ENCODE data around the gene SLC66A1. TPM values are rescaled to one million over a fixed set of nuclear protein-coding genes. Genes with fewer than 3 reads are reported as not detected.

Gene SLC66A1
- total and polyA plus RNA-seq, 9 of the 15 experiments (the other 6 are each of a cell fraction or from before 2014, with no cell fraction given): 1.2 to 40.8 (median 18.6) TPM

DNA sequence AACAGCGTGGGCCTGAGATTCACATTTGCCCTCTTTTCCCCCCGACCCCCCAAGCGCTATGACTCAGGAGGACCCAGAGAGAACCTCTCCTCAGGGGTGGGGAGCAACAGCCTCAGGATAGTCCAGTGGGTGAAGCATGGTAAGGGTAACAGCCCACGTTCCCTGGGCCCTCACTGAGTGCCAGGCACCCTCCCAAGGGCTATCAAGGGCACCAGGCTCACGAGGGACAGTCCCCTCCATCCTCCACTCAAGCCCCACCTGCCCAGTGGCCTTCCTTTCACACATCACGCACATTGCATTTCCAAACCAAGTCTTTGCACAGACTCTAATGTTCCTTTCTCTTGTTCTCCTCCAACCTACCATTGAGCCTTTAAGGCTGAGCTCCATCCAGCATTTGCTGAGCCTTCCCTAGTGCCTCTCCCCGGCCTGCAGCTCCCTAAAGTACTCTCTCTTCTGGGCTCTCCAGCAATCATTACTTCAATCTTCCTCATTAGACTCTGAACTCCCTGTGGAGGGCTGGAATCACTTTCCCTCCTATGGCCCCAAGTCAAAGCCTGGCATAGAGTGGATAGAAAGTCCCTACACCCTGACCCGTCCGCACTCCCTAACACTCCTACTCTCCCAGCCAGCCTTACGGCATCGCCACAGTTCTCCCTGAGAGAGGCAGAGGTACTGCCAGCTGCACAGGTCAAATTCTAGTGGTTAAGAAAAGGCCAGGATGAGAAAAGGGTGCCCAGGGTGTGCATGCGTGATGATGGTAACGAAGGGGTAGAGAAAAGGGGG, 1.2 kb upstream of the SLC66A1 start:
- peaks cover 38 to 59% of the 10 kb centered on the region in 2 experiments for H3K4me1 ChIP-seq (replicated peaks in 1 of 2; ENCODE audit: control insufficient read depth in 2 of 2, insufficient read depth in 2 of 2, low read length in 2 of 2)
- CTCF ChIA-PET (ENCODE audit: low intra/inter-chr PET ratio): no interaction called here
- peak overlapping the region; percentile 95 to 97 for H3K9ac ChIP-seq (ENCODE audit: insufficient read depth in 1 of 2, low read depth in 2 of 2, low read length in 2 of 2)
- ATAC-seq (no peak), DNase-seq (ENCODE audit: extremely low read depth in 1 of 4, low spot score in 3 of 4) (peak in 1 of 4 experiments; percentile 38), FAIRE-seq (peak; percentile 55)
- POLR2A ChIA-PET: interaction anchor here (0.7 to 4.0 kb wide), 4 partner anchors 12 to 56 kb away, joined by 3 to 19 read pairs (median 5); no protein-coding TSS in a partner anchor
- WGBS (ENCODE audit: insufficient coverage, low coverage, missing lambda C conversion rate): 28% methylated on average over 12 of the region's 13 CpGs
- peak overlapping the region; percentile 75 for H3K4me2 ChIP-seq (ENCODE audit: insufficient read depth, low read length)
- in situ Hi-C loops (cut with MboI) (no loop called here), intact Hi-C loops (cut with micrococcal nuclease) (loop anchor here (5.0 kb wide), 1 partner anchor 59 kb away; the partner anchor contains the start of genes EMC1 and MRTO4)
- peak overlapping the region; percentile 5; the same call in 1 of the 3 replicates for H3K27ac ChIP-seq (ENCODE audit: extremely low read depth, low read depth, low read length)
- H3K79me2 ChIP-seq (ENCODE audit: control insufficient read depth, insufficient read depth, low read length): peaks cover 51% of the 10 kb centered on the region
- peaks cover 47% of the 10 kb centered on the region for H3K36me3 ChIP-seq (ENCODE audit: control insufficient read depth, insufficient read depth, low read length)
- TF ChIP-seq MTF1 (CRISPR knock-in tag; IDR thresholded peaks at IDR 0.05; ENCODE audit: borderline replicate concordance): no peak
- no peak for TF ChIP-seq THRAP3 (IDR thresholded peaks at IDR 0.05; ENCODE audit: borderline replicate concordance)
- TF ChIP-seq ZNF24 (IDR thresholded peaks at IDR 0.05): peak; percentile 54
- TF ChIP-seq LARP7 (IDR thresholded peaks at IDR 0.05): no peak
- 0 out of 2 replicates have a peak, but pooled peaks have one; percentile 46 for TF ChIP-seq MIER1 (IDR thresholded peaks at IDR 0.05; ENCODE audit: low read depth)
- TF ChIP-seq, protein P1, sequence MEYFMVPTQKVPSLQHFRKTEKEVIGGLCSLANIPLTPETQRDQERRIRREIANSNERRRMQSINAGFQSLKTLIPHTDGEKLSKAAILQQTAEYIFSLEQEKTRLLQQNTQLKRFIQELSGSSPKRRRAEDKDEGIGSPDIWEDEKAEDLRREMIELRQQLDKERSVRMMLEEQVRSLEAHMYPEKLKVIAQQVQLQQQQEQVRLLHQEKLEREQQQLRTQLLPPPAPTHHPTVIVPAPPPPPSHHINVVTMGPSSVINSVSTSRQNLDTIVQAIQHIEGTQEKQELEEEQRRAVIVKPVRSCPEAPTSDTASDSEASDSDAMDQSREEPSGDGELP (CRISPR knock-in tag; IDR thresholded peaks at IDR 0.05; ENCODE audit: borderline replicate concordance): 0 out of 2 replicates have a peak, but pooled peaks have one; percentile 14
- TF ChIP-seq, protein P2, sequence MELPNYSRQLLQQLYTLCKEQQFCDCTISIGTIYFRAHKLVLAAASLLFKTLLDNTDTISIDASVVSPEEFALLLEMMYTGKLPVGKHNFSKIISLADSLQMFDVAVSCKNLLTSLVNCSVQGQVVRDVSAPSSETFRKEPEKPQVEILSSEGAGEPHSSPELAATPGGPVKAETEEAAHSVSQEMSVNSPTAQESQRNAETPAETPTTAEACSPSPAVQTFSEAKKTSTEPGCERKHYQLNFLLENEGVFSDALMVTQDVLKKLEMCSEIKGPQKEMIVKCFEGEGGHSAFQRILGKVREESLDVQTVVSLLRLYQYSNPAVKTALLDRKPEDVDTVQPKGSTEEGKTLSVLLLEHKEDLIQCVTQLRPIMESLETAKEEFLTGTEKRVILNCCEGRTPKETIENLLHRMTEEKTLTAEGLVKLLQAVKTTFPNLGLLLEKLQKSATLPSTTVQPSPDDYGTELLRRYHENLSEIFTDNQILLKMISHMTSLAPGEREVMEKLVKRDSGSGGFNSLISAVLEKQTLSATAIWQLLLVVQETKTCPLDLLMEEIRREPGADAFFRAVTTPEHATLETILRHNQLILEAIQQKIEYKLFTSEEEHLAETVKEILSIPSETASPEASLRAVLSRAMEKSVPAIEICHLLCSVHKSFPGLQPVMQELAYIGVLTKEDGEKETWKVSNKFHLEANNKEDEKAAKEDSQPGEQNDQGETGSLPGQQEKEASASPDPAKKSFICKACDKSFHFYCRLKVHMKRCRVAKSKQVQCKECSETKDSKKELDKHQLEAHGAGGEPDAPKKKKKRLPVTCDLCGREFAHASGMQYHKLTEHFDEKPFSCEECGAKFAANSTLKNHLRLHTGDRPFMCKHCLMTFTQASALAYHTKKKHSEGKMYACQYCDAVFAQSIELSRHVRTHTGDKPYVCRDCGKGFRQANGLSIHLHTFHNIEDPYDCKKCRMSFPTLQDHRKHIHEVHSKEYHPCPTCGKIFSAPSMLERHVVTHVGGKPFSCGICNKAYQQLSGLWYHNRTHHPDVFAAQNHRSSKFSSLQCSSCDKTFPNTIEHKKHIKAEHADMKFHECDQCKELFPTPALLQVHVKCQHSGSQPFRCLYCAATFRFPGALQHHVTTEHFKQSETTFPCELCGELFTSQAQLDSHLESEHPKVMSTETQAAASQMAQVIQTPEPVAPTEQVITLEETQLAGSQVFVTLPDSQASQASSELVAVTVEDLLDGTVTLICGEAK (IDR thresholded peaks at IDR 0.05): 0 out of 2 replicates have a peak, but pooled peaks have one; percentile 61
- TF ChIP-seq, protein P2 (CRISPR knock-in tag; IDR thresholded peaks at IDR 0.05): no peak
- no peaks in the 10 kb centered on the region for H3K27me3 ChIP-seq (ENCODE audit: control insufficient read depth in 2 of 2, insufficient read depth in 2 of 2, low read length in 2 of 2)
- H2AFZ ChIP-seq (ENCODE audit: low read depth, low read length): no peak overlapping the region
- no peaks in the 10 kb centered on the region for H3K9me3 ChIP-seq (replicated peaks; ENCODE audit: control insufficient read depth, insufficient read depth, low read depth, low read length)
- peak overlapping the region; percentile 77 for H3K4me3 ChIP-seq
- H3K9me1 ChIP-seq (ENCODE audit: control insufficient read depth, insufficient read depth, low read length): peaks cover 2% of the 10 kb centered on the region
- H4K20me1 ChIP-seq (replicated peaks; ENCODE audit: control insufficient read depth, insufficient read depth, low read length): peaks cover 6% of the 10 kb centered on the region
- BruUV-seq (replicated peaks): TSS peak; percentile 67

All from K562 (cell line).